GM23338 (cell line): Measurements from ENCODE around the gene LHX5. TPM values are rescaled to one million over a fixed set of nuclear protein-coding genes. Genes with fewer than 3 reads are reported as not detected.

Experiments
- ATAC-seq: fragments of 200-7000 bp; cut with Tn5 transposase; 3 replicates; pipeline ENCODE4 v1.9.1; 2020
- DNase-seq: peaks from one replicate; pipeline ENCODE4 v3.0.0-alpha.2; 2015; ENCODE audit warnings: low spot score
- H2AFZ ChIP-seq: fragments of 200-600 bp; sonication (generic); 2 replicates; pipeline ENCODE4 v1.8.0; 2016; ENCODE audit warnings: antibody characterized with exemption, mild to moderate bottlenecking, moderate library complexity
- H3F3A ChIP-seq: fragments of 200-600 bp; sonication (generic); replicated peaks from 2 replicates; pipeline ENCODE4 v1.8.0; 2017; ENCODE audit warnings: antibody characterized with exemption, mixed run types, low read depth
- H3K27ac ChIP-seq: fragments of 200-600 bp; sonication (generic); 2 replicates; pipeline ENCODE4 v1.6.1; 2016; ENCODE audit warnings: low read depth
- H3K27me3 ChIP-seq: fragments of 200-600 bp; sonication (generic); 2 replicates; pipeline ENCODE4 v1.8.0; 2016; ENCODE audit warnings: mild to moderate bottlenecking, mixed run types, moderate library complexity; ENCODE audit not compliant: insufficient read depth
- H3K36me3 ChIP-seq: fragments of 200-600 bp; sonication (generic); 2 replicates; pipeline ENCODE4 v1.8.0; 2016; ENCODE audit warnings: mild to moderate bottlenecking; ENCODE audit not compliant: insufficient read depth
- H3K4me1 ChIP-seq: fragments of 200-600 bp; sonication (generic); 2 replicates; pipeline ENCODE4 v1.8.0; 2016; ENCODE audit warnings: mild to moderate bottlenecking, moderate library complexity; ENCODE audit not compliant: insufficient read depth
- H3K4me2 ChIP-seq: fragments of 200-600 bp; sonication (generic); 2 replicates; pipeline ENCODE4 v1.7.1; 2017; ENCODE audit warnings: mixed run types
- H3K4me3 ChIP-seq: fragments of 200-600 bp; sonication (generic); 2 replicates; pipeline ENCODE4 v1.6.1; 2016; ENCODE audit warnings: mixed run types
- H3K79me2 ChIP-seq: fragments of 200-600 bp; sonication (generic); replicated peaks from 2 replicates; pipeline ENCODE4 v1.8.0; 2017; ENCODE audit warnings: mild to moderate bottlenecking; ENCODE audit not compliant: insufficient read depth
- H3K9me2 ChIP-seq: fragments of 200-600 bp; sonication (generic); 2 replicates; pipeline ENCODE4 v1.8.0; 2017; ENCODE audit not compliant: insufficient read depth
- H4K20me1 ChIP-seq: fragments of 200-600 bp; sonication (generic); replicated peaks from 2 replicates; pipeline ENCODE4 v1.8.0; 2017; ENCODE audit warnings: mild to moderate bottlenecking; ENCODE audit not compliant: insufficient read depth
- H3K27ac Mint-ChIP-seq: 2 replicates; pipeline ENCODE4 v1.8.0; 2020; ENCODE audit warnings: inconsistent platforms, mild to moderate bottlenecking, moderate library complexity, mixed read lengths
- H3K27me3 Mint-ChIP-seq: 3 replicates; pipeline ENCODE4 v1.8.0; 2022; ENCODE audit warnings: low read depth, mild to moderate bottlenecking, moderate library complexity, mixed read lengths, inconsistent platforms; ENCODE audit not compliant: insufficient read depth, poor library complexity
- H3K36me3 Mint-ChIP-seq: 3 replicates; pipeline ENCODE4 v1.8.0; 2021; ENCODE audit warnings: low read depth, mild to moderate bottlenecking, inconsistent platforms, moderate library complexity, mixed read lengths
- H3K4me1 Mint-ChIP-seq: 3 replicates; pipeline ENCODE4 v1.8.0; 2020; ENCODE audit warnings: mild to moderate bottlenecking, inconsistent platforms, mixed read lengths
- H3K4me3 Mint-ChIP-seq: 3 replicates; pipeline ENCODE4 v1.8.0; 2021; ENCODE audit warnings: moderate library complexity, mild to moderate bottlenecking, inconsistent platforms, mixed read lengths
- H3K9me3 Mint-ChIP-seq: 3 replicates; pipeline ENCODE4 v1.8.0; 2020; ENCODE audit warnings: moderate library complexity, mild to moderate bottlenecking, inconsistent platforms, mixed read lengths
- CTCF ChIP-seq, 2 experiments: fragments of 200-600 bp in 1 of 2; sonication (generic) in 1 of 2; conservative IDR thresholded peaks; 2 replicates each; pipeline versions ENCODE4 v1.5.1 to v1.6.1; 2016 to 2017; ENCODE audit warnings: antibody characterized with exemption in 2 of 2, low read depth in 2 of 2, mild to moderate bottlenecking in 2 of 2, moderate library complexity in 1 of 2
- EZH2phosphoT487 ChIP-seq: fragments of 200-600 bp; sonication (generic); IDR thresholded peaks from one replicate; pipeline ENCODE4 v1.8.1; 2018; ENCODE audit warnings: antibody characterized with exemption; ENCODE audit not compliant: unreplicated experiment
- POLR2AphosphoS5 ChIP-seq: IDR thresholded peaks from 2 replicates; pipeline ENCODE4 v1.6.1; 2016; ENCODE audit warnings: antibody characterized with exemption, low read depth
- ZNF331 ChIP-seq: fragments of 250-450 bp; sonication (Bioruptor Pico); IDR thresholded peaks from 2 replicates; pipeline ENCODE4 v1.5.0; 2020; ENCODE audit warnings: low read depth, mild to moderate bottlenecking, moderate library complexity
- polyA plus RNA-seq: library from polyadenylated mRNA; unstranded; fragments of >200 nt; fragmentation: Nextera tagmentation; extraction: Ambion mirVana; gene quantifications from 2 replicates; pipeline ENCODE4 v1.2.1, GENCODE V29; 2016
- total RNA-seq: library from RNA; depleted of rRNA; stranded (reverse); fragments of >200 nt; shearing (Covaris generic); gene quantifications from 2 replicates; pipeline ENCODE4 v1.2.3, GENCODE V29; 2014
- TF ChIP-seq, protein P1 (sequence below): fragments of 250-450 bp; sonication (Bioruptor Pico); IDR thresholded peaks from 2 replicates; pipeline ENCODE4 v1.5.0; 2020; ENCODE audit warnings: mild to moderate bottlenecking, moderate library complexity

LHX5 gene
- total and polyA plus RNA-seq, 2 experiments from 2014 or later, result 0.18 TPM; not detected in 1

GRCh38 chr12:113439606-113440030 is 32.1 kb downstream of the LHX5 start:
- no peaks in the 10 kb centered on the region for H3F3A ChIP-seq
- TF ChIP-seq EZH2phosphoT487 (no peak), POLR2AphosphoS5 (no peak), CTCF (conservative IDR thresholded peaks at IDR 0.05; ENCODE audit: low read depth in 2 of 2) (peak; percentile 78 to 97)
- no peaks in the 10 kb centered on the region for H3K9me2 ChIP-seq
- no peak overlapping the region for H3K4me2 ChIP-seq
- peak overlapping the region; percentile 86; the same call in 1 of the 2 replicates for H2AFZ ChIP-seq
- ATAC-seq (peak; percentile 97), DNase-seq (peak; percentile 95)
- H4K20me1 ChIP-seq, result no peaks in the 10 kb centered on the region
- H3K27ac Mint-ChIP-seq, result no peak overlapping the region
- H3K4me3 Mint-ChIP-seq, result no peak overlapping the region
- no peaks in the 10 kb centered on the region for H3K36me3 ChIP-seq
- no peaks in the 10 kb centered on the region for H3K79me2 ChIP-seq
- H3K27me3 ChIP-seq, result no peaks in the 10 kb centered on the region
- H3K4me1 ChIP-seq, result no peaks in the 10 kb centered on the region
- H3K9me3 Mint-ChIP-seq, result no peaks in the 10 kb centered on the region
- H3K27ac ChIP-seq, result no peak overlapping the region
- H3K4me3 ChIP-seq, result no peak overlapping the region
- H3K4me1 Mint-ChIP-seq, result 0 out of 3 replicates have a peak, but pooled peaks cover 3% of the 10 kb centered on the region
- no peaks in the 10 kb centered on the region for H3K27me3 Mint-ChIP-seq
- no peaks in the 10 kb centered on the region for H3K36me3 Mint-ChIP-seq

GRCh38 chr12:113439301-113439597 is 32.4 kb downstream of the LHX5 start:
- no peaks in the 10 kb centered on the region for H4K20me1 ChIP-seq
- no peaks in the 10 kb centered on the region for H3F3A ChIP-seq
- Mint-ChIP-seq H3K4me1 (0 out of 3 replicates have a peak, but pooled peaks cover 3% of the 10 kb centered on the region), H3K27ac (no peak overlapping the region), H3K4me3 (no peak overlapping the region), H3K27me3 (no peaks in the 10 kb centered on the region), H3K36me3 (no peaks in the 10 kb centered on the region), H3K9me3 (no peaks in the 10 kb centered on the region)
- no peaks in the 10 kb centered on the region for H3K36me3 ChIP-seq
- no peak overlapping the region for H2AFZ ChIP-seq
- no peaks in the 10 kb centered on the region for H3K4me1 ChIP-seq
- no peaks in the 10 kb centered on the region for H3K27me3 ChIP-seq
- no peaks in the 10 kb centered on the region for H3K9me2 ChIP-seq
- ATAC-seq, result no peak
- H3K4me2 ChIP-seq, result no peak overlapping the region
- DNase-seq, result no peak
- no peaks in the 10 kb centered on the region for H3K79me2 ChIP-seq
- H3K4me3 ChIP-seq, result no peak overlapping the region
- no peak for TF ChIP-seq CTCF (conservative IDR thresholded peaks at IDR 0.05; ENCODE audit: low read depth in 2 of 2)
- no peak overlapping the region for H3K27ac ChIP-seq

DNA sequence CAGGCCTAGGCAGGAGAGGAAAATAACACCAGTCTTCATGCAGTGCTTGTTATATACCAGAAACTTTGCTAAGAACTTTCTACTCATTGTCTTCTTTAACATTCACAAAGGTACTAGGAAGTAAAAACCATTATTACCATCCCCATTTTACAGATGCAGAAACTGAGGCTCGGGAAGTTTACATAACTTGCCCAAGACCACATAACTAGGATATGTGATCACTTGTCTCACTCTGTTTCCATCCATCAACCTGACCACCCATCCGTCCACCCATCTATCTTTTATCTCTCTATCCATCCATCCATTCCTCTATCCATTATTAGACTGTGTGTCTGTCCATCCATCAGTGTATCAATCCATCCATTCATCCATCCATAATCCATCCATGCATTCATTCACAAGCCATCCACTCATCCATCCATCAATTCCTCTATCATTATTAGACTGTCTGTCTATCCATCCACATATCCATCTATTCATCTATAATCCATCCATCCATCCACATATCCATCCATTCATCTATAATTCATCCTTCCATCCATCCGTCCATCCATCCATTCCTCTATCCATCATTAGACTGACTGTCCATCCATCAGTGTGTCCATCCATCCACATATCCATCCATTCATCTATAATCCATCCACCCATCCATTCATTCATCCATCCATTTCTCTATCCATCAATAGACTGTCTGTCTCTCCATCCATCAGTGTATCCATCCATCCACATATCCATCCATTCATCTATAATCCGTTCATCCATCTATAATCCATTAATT is 33.0 kb downstream of the LHX5 start:
- no peaks in the 10 kb centered on the region for H3K27me3 ChIP-seq
- no peak overlapping the region for H3K4me2 ChIP-seq
- Mint-ChIP-seq H3K9me3 (no peaks in the 10 kb centered on the region), H3K36me3 (no peaks in the 10 kb centered on the region), H3K4me3 (no peak overlapping the region), H3K4me1 (0 out of 3 replicates have a peak, but pooled peaks cover 3% of the 10 kb centered on the region), H3K27ac (no peak overlapping the region), H3K27me3 (no peaks in the 10 kb centered on the region)
- H3K36me3 ChIP-seq, result no peaks in the 10 kb centered on the region
- DNase-seq (no peak), ATAC-seq (no peak)
- H3K4me1 ChIP-seq, result no peaks in the 10 kb centered on the region
- no peak overlapping the region for H3K27ac ChIP-seq
- no peak overlapping the region for H2AFZ ChIP-seq
- H3K79me2 ChIP-seq, result no peaks in the 10 kb centered on the region
- H4K20me1 ChIP-seq, result no peaks in the 10 kb centered on the region
- no peaks in the 10 kb centered on the region for H3K9me2 ChIP-seq
- no peak overlapping the region for H3K4me3 ChIP-seq
- no peaks in the 10 kb centered on the region for H3F3A ChIP-seq
- no peak for TF ChIP-seq ZNF331 (CRISPR knock-in tag)
- TF ChIP-seq, protein P1, sequence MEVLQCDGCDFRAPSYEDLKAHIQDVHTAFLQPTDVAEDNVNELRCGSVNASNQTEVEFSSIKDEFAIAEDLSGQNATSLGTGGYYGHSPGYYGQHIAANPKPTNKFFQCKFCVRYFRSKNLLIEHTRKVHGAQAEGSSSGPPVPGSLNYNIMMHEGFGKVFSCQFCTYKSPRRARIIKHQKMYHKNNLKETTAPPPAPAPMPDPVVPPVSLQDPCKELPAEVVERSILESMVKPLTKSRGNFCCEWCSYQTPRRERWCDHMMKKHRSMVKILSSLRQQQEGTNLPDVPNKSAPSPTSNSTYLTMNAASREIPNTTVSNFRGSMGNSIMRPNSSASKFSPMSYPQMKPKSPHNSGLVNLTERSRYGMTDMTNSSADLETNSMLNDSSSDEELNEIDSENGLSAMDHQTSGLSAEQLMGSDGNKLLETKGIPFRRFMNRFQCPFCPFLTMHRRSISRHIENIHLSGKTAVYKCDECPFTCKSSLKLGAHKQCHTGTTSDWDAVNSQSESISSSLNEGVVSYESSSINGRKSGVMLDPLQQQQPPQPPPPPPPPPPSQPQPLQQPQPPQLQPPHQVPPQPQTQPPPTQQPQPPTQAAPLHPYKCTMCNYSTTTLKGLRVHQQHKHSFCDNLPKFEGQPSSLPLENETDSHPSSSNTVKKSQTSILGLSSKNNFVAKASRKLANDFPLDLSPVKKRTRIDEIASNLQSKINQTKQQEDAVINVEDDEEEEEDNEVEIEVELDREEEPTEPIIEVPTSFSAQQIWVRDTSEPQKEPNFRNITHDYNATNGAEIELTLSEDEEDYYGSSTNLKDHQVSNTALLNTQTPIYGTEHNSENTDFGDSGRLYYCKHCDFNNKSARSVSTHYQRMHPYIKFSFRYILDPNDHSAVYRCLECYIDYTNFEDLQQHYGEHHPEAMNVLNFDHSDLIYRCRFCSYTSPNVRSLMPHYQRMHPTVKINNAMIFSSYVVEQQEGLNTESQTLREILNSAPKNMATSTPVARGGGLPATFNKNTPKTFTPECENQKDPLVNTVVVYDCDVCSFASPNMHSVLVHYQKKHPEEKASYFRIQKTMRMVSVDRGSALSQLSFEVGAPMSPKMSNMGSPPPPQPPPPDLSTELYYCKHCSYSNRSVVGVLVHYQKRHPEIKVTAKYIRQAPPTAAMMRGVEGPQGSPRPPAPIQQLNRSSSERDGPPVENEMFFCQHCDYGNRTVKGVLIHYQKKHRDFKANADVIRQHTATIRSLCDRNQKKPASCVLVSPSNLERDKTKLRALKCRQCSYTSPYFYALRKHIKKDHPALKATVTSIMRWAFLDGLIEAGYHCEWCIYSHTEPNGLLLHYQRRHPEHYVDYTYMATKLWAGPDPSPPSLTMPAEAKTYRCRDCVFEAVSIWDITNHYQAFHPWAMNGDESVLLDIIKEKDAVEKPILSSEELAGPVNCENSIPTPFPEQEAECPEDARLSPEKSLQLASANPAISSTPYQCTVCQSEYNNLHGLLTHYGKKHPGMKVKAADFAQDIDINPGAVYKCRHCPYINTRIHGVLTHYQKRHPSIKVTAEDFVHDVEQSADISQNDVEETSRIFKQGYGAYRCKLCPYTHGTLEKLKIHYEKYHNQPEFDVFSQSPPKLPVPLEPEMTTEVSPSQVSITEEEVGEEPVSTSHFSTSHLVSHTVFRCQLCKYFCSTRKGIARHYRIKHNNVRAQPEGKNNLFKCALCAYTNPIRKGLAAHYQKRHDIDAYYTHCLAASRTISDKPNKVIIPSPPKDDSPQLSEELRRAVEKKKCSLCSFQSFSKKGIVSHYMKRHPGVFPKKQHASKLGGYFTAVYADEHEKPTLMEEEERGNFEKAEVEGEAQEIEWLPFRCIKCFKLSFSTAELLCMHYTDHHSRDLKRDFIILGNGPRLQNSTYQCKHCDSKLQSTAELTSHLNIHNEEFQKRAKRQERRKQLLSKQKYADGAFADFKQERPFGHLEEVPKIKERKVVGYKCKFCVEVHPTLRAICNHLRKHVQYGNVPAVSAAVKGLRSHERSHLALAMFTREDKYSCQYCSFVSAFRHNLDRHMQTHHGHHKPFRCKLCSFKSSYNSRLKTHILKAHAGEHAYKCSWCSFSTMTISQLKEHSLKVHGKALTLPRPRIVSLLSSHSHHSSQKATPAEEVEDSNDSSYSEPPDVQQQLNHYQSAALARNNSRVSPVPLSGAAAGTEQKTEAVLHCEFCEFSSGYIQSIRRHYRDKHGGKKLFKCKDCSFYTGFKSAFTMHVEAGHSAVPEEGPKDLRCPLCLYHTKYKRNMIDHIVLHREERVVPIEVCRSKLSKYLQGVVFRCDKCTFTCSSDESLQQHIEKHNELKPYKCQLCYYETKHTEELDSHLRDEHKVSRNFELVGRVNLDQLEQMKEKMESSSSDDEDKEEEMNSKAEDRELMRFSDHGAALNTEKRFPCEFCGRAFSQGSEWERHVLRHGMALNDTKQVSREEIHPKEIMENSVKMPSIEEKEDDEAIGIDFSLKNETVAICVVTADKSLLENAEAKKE, result no peak
